ENCODE data around the gene TRIM47.
A peak's percentile ranks its signal among the peaks of the same experiment; 100 is the strongest.
"Not testable (repeated sequence)": the region's sequence is repeated elsewhere in the genome, so short reads cannot be mapped to it uniquely, and the experiment has no call there.

TRIM47 gene

GRCh38 chr17:75889454-75889853 is 11.1 kb upstream of the TRIM47 start:
- H3K36me3 ChIP-seq (ENCODE audit: control insufficient read depth, insufficient read depth, low read length) = peaks cover 18% of the 10 kb centered on the region
- no peak overlapping the region for H3K4me3 ChIP-seq (ENCODE audit: low read length)
- H3K27me3 ChIP-seq (ENCODE audit: control insufficient read depth, insufficient read depth, low read length) = no peaks in the 10 kb centered on the region
- no peaks in the 10 kb centered on the region for H3K9me3 ChIP-seq (ENCODE audit: control insufficient read depth, insufficient read depth, low read length)
- DNase-seq (ENCODE audit: low read depth, low spot score) = no peak
- no peak overlapping the region for H3K27ac ChIP-seq (ENCODE audit: low read length)
- peaks cover 4% of the 10 kb centered on the region for H3K4me1 ChIP-seq (ENCODE audit: control insufficient read depth, insufficient read depth, low read length)
- no CpG with 5 or more reads among the region's 6 CpGs for WGBS (ENCODE audit: insufficient coverage, insufficient read length)

DNA sequence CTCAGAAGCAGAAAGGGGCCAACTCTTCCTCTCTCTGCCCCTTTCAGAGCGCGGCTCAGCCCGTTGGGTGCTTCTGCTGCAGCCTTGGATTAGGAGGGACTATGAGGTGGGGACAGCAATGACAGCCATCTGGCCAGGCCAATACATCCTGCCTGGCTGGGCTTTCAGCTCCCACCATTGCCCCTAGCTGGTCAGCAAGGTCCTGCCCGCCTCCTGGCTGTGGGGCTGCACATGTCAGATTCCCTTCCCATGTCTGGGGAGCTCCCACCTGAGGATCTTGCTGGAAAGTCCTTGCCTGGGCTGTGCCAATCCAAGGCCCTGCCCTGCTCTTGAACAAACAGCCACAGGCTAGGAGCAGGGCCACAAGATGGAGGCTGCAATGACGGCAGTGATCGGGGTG is 10.1 kb upstream of the TRIM47 start:
- no peaks in the 10 kb centered on the region for H3K9me3 ChIP-seq (ENCODE audit: control insufficient read depth, insufficient read depth, low read length)
- no peak overlapping the region for H3K27ac ChIP-seq (ENCODE audit: low read length)
- no peaks in the 10 kb centered on the region for H3K4me1 ChIP-seq (ENCODE audit: control insufficient read depth, insufficient read depth, low read length)
- no peaks in the 10 kb centered on the region for H3K27me3 ChIP-seq (ENCODE audit: control insufficient read depth, insufficient read depth, low read length)
- no peak for DNase-seq (ENCODE audit: low read depth, low spot score)
- peaks cover 18% of the 10 kb centered on the region for H3K36me3 ChIP-seq (ENCODE audit: control insufficient read depth, insufficient read depth, low read length)
- no CpG with 5 or more reads among the region's 6 CpGs for WGBS (ENCODE audit: insufficient coverage, insufficient read length)
- no peak overlapping the region for H3K4me3 ChIP-seq (ENCODE audit: low read length)

DNA sequence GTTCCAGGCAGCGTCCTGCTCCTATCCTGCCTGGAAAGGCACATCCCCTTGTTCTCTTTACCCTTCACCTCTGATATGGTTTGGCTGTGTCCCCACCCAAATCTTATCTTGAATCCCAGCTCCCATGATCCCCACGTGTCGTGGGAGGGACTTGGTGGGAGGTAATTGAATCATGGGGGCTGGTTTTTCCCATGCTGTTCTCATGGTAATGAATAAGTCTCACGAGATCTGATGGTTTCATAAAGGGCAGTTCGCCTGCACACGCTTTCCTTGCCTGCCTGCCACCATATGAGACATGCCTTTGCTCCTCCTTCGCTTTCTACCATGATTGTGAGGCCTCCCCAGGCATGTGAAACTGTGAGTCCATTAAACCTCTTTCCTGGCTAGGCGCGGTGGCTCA is 7.5 kb upstream of the TRIM47 start:
- WGBS (ENCODE audit: insufficient coverage, insufficient read length) = no CpG with 5 or more reads among the region's 9 CpGs
- not testable (repeated sequence) for H3K27ac ChIP-seq (ENCODE audit: low read length); H3K4me1 ChIP-seq (ENCODE audit: control insufficient read depth, insufficient read depth, low read length); H3K4me3 ChIP-seq (ENCODE audit: low read length); H3K36me3 ChIP-seq (ENCODE audit: control insufficient read depth, insufficient read depth, low read length); H3K27me3 ChIP-seq (ENCODE audit: control insufficient read depth, insufficient read depth, low read length); H3K9me3 ChIP-seq (ENCODE audit: control insufficient read depth, insufficient read depth, low read length); DNase-seq (ENCODE audit: low read depth, low spot score)

GRCh38 chr17:75885431-75885830 is 7.0 kb upstream of the TRIM47 start:
- Histone ChIP-seq H3K4me3 (ENCODE audit: low read length) (no peak overlapping the region), H3K27ac (ENCODE audit: low read length) (no peak overlapping the region), H3K9me3 (ENCODE audit: control insufficient read depth, insufficient read depth, low read length) (no peaks in the 10 kb centered on the region), H3K4me1 (ENCODE audit: control insufficient read depth, insufficient read depth, low read length) (no peaks in the 10 kb centered on the region), H3K36me3 (ENCODE audit: control insufficient read depth, insufficient read depth, low read length) (peaks cover 5% of the 10 kb centered on the region), H3K27me3 (ENCODE audit: control insufficient read depth, insufficient read depth, low read length) (no peaks in the 10 kb centered on the region)
- no CpG with 5 or more reads among the region's 8 CpGs for WGBS (ENCODE audit: insufficient coverage, insufficient read length)
- DNase-seq (ENCODE audit: low read depth, low spot score) = no peak

- H3K27ac ChIP-seq (ENCODE audit: low read length) = no peak overlapping the region
- 0 out of 2 replicates have a peak, but pooled peaks cover 1% of the 10 kb centered on the region for H3K4me1 ChIP-seq (ENCODE audit: control insufficient read depth, insufficient read depth, low read length)
- peaks cover 2% of the 10 kb centered on the region; the same call in 1 of the 2 replicates for H3K27me3 ChIP-seq (ENCODE audit: control insufficient read depth, insufficient read depth, low read length)
- H3K36me3 ChIP-seq (ENCODE audit: control insufficient read depth, insufficient read depth, low read length) = no peaks in the 10 kb centered on the region
- no peak for DNase-seq (ENCODE audit: low read depth, low spot score)
- WGBS (ENCODE audit: insufficient coverage, insufficient read length) = no CpG with 5 or more reads among the region's 15 CpGs
- no peak overlapping the region for H3K4me3 ChIP-seq (ENCODE audit: low read length)
- no peaks in the 10 kb centered on the region for H3K9me3 ChIP-seq (ENCODE audit: control insufficient read depth, insufficient read depth, low read length)
Measured at GRCh38 chr17:75881678-75882454, 3.5 kb upstream of the TRIM47 start.

DNA sequence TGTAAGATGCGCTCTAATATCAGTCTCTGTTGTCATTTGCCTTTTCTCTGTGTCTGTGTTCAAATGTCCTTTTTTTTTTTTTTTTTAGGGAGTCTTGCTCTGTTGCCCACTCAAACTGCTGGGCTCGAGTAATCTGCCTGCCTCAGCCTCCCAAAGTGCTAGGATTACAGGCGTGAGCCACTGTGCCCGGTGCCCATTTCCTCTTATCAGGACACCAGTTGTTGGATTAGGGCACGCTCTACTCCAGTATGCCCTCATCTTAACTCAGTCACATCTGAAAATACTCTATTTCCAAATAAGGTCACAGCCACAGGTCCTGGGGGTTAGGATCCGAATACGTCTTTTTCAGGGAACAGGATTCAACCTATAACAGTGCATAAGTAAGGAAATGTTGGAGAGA is 1.9 kb upstream of the TRIM47 start:
- Histone ChIP-seq H3K27ac (ENCODE audit: low read length) (no peak overlapping the region), H3K4me1 (ENCODE audit: control insufficient read depth, insufficient read depth, low read length) (0 out of 2 replicates have a peak, but pooled peaks cover 6% of the 10 kb centered on the region), H3K9me3 (ENCODE audit: control insufficient read depth, insufficient read depth, low read length) (no peaks in the 10 kb centered on the region), H3K4me3 (ENCODE audit: low read length) (no peak overlapping the region), H3K27me3 (ENCODE audit: control insufficient read depth, insufficient read depth, low read length) (peaks cover 2% of the 10 kb centered on the region; the same call in 1 of the 2 replicates), H3K36me3 (ENCODE audit: control insufficient read depth, insufficient read depth, low read length) (no peaks in the 10 kb centered on the region)
- DNase-seq (ENCODE audit: low read depth, low spot score) = no peak
- WGBS (ENCODE audit: insufficient coverage, insufficient read length) = no CpG with 5 or more reads among the region's 7 CpGs

- peak overlapping the region; percentile 43; the same call in 1 of the 2 replicates for H3K4me3 ChIP-seq (ENCODE audit: low read length)
- DNase-seq (ENCODE audit: low read depth, low spot score) = no peak
- no CpG with 5 or more reads among the region's 56 CpGs for WGBS (ENCODE audit: insufficient coverage, insufficient read length)
- H3K27me3 ChIP-seq (ENCODE audit: control insufficient read depth, insufficient read depth, low read length) = peaks cover 2% of the 10 kb centered on the region; the same call in 1 of the 2 replicates
- no peak overlapping the region for H3K27ac ChIP-seq (ENCODE audit: low read length)
- no peaks in the 10 kb centered on the region for H3K9me3 ChIP-seq (ENCODE audit: control insufficient read depth, insufficient read depth, low read length)
- H3K36me3 ChIP-seq (ENCODE audit: control insufficient read depth, insufficient read depth, low read length) = no peaks in the 10 kb centered on the region
- 0 out of 2 replicates have a peak, but pooled peaks cover 6% of the 10 kb centered on the region for H3K4me1 ChIP-seq (ENCODE audit: control insufficient read depth, insufficient read depth, low read length)
Measured at GRCh38 chr17:75877752-75878173, 618 bp downstream of the TRIM47 start.

DNA sequence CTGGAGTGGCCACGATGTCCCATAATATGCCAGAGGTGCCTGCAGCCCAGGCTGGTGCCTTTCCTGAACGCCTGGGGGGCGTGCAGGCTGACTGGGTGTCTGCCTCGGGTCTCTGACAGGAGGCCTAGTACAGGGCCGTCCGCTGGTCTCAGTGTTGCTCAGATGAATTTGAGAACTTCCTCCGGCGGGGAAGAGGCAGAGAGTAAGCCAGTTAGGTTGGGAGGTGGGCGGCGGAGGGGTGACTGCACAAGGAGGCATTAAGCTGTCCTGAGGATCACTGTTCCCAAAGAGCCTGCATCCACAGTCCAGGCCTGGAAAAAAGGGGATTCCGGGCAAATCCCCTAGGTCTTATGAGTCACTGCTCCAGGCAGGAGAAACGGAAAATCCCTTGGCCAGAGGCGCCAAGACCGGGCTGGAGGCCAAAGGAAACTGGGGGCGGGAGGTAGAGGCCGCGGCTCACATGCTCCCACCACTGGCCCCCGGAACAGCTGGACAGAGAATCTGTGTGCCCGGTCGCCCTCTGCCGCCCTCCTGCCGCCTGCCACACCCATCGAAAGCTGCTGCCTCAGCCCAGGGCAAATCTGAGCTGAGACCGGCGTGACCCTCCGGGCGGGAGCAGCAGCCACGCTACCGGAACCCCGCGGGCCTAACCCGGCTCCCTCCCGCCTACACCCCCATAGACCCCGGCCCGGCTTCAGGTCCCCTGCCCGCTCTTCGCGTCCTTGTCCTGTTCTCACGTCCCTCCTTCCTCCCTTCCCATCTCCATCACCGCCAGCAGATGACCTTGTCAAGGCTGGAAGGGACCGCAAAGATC is 1.2 kb downstream of the TRIM47 start:
- Histone ChIP-seq H3K4me3 (ENCODE audit: low read length) (peak overlapping the region; percentile 43; the same call in 1 of the 2 replicates), H3K4me1 (ENCODE audit: control insufficient read depth, insufficient read depth, low read length) (peaks cover 7% of the 10 kb centered on the region; the same call in 1 of the 2 replicates), H3K27ac (ENCODE audit: low read length) (no peak overlapping the region), H3K9me3 (ENCODE audit: control insufficient read depth, insufficient read depth, low read length) (no peaks in the 10 kb centered on the region), H3K27me3 (ENCODE audit: control insufficient read depth, insufficient read depth, low read length) (peaks cover 2% of the 10 kb centered on the region; the same call in 1 of the 2 replicates), H3K36me3 (ENCODE audit: control insufficient read depth, insufficient read depth, low read length) (no peaks in the 10 kb centered on the region)
- no CpG with 5 or more reads among the region's 41 CpGs for WGBS (ENCODE audit: insufficient coverage, insufficient read length)
- DNase-seq (ENCODE audit: low read depth, low spot score) = no peak

DNA sequence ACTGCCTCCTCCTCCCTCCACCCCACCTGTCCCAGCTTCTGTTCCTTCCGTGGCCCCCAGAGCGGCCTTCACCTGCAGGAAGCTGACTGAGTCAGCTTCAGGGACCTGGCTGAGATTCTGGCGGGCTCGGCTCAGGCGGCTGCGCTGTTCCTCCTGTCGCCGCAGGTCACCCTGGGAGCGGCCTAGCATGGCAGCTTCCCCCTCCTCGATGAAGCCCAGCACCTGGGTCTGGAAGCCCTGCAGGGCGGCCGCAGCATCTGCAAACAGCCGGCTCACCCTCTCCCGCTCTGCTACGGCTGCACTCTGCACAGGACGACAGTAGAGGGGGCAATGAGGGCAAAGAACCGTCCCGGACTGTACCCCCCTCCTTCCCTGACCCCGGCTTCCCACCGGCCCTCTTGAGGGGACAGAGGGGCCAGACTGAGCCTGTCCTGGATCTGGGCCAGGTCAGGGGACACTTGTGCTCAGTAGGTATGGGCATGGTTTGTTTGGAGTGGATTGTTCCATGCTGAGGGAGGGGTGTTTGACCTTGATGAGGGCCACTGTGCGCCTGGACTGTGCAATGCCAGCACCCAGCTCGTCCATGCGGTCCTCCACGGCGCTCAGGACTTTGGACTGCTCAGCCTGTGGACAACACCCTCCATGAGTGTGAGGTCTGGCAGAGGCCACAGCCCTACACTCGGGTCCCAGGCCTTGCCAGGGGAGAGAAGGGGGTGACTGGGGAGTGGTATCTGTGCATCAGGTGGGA is 2.0 kb downstream of the TRIM47 start:
- H3K36me3 ChIP-seq (ENCODE audit: control insufficient read depth, insufficient read depth, low read length) = no peaks in the 10 kb centered on the region
- no peak for DNase-seq (ENCODE audit: low read depth, low spot score)
- WGBS (ENCODE audit: insufficient coverage, insufficient read length) = no CpG with 5 or more reads among the region's 26 CpGs
- peaks cover 2% of the 10 kb centered on the region; the same call in 1 of the 2 replicates for H3K27me3 ChIP-seq (ENCODE audit: control insufficient read depth, insufficient read depth, low read length)
- no peaks in the 10 kb centered on the region for H3K9me3 ChIP-seq (ENCODE audit: control insufficient read depth, insufficient read depth, low read length)
- no peak overlapping the region for H3K4me3 ChIP-seq (ENCODE audit: low read length)
- no peak overlapping the region for H3K27ac ChIP-seq (ENCODE audit: low read length)
- peaks cover 7% of the 10 kb centered on the region; the same call in 1 of the 2 replicates for H3K4me1 ChIP-seq (ENCODE audit: control insufficient read depth, insufficient read depth, low read length)

GRCh38 chr17:75875940-75876189 is 2.5 kb downstream of the TRIM47 start:
- DNase-seq (ENCODE audit: low read depth, low spot score) = no peak
- H3K4me3 ChIP-seq (ENCODE audit: low read length) = no peak overlapping the region
- H3K27ac ChIP-seq (ENCODE audit: low read length) = no peak overlapping the region
- H3K4me1 ChIP-seq (ENCODE audit: control insufficient read depth, insufficient read depth, low read length) = peaks cover 7% of the 10 kb centered on the region; the same call in 1 of the 2 replicates
- H3K9me3 ChIP-seq (ENCODE audit: control insufficient read depth, insufficient read depth, low read length) = no peaks in the 10 kb centered on the region
- no CpG with 5 or more reads among the region's 5 CpGs for WGBS (ENCODE audit: insufficient coverage, insufficient read length)
- no peaks in the 10 kb centered on the region for H3K36me3 ChIP-seq (ENCODE audit: control insufficient read depth, insufficient read depth, low read length)
- peaks cover 2% of the 10 kb centered on the region; the same call in 1 of the 2 replicates for H3K27me3 ChIP-seq (ENCODE audit: control insufficient read depth, insufficient read depth, low read length)

All from iPS DF 6.9 (cell line).